WTC11 (cell line): ENCODE data around the gene PSMA1.

Source experiments
- MLX ChIP-seq: sonication (generic); formaldehyde crosslinking; IDR thresholded peaks from 2 replicates; pipeline ENCODE4 v1.8.1; 2023; ENCODE audit warnings: mild to moderate bottlenecking, missing genetic modification reagents, moderate library complexity
- SP1 ChIP-seq: sonication (generic); formaldehyde crosslinking; conservative IDR thresholded peaks from 2 replicates; pipeline ENCODE4 v1.8.1; 2022; ENCODE audit warnings: missing genetic modification reagents
- TF ChIP-seq, protein P1 (sequence below): fragments of 200-600 bp; IDR thresholded peaks from 2 replicates; pipeline ENCODE4 v1.8.0; 2022; ENCODE audit warnings: antibody characterized with exemption

- TF ChIP-seq, protein P1, sequence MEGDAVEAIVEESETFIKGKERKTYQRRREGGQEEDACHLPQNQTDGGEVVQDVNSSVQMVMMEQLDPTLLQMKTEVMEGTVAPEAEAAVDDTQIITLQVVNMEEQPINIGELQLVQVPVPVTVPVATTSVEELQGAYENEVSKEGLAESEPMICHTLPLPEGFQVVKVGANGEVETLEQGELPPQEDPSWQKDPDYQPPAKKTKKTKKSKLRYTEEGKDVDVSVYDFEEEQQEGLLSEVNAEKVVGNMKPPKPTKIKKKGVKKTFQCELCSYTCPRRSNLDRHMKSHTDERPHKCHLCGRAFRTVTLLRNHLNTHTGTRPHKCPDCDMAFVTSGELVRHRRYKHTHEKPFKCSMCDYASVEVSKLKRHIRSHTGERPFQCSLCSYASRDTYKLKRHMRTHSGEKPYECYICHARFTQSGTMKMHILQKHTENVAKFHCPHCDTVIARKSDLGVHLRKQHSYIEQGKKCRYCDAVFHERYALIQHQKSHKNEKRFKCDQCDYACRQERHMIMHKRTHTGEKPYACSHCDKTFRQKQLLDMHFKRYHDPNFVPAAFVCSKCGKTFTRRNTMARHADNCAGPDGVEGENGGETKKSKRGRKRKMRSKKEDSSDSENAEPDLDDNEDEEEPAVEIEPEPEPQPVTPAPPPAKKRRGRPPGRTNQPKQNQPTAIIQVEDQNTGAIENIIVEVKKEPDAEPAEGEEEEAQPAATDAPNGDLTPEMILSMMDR, result no peak
- TF ChIP-seq SP1 (CRISPR knock-in tag), result no peak
- no peak for TF ChIP-seq MLX (CRISPR knock-in tag)
Observed at GRCh38 chr11:14503023-14503422, 17.2 kb downstream of the PSMA1 start.
